NCI-H774 (cell line): ENCODE measurements around the gene PTCD2.
"Not testable (repeated sequence)": the region's sequence is repeated elsewhere in the genome, so short reads cannot be mapped to it uniquely, and the experiment has no call there.

Source experiments
- DNase-seq: peaks from one replicate; lab custom pipeline; 2025; lab: John Stamatoyannopoulos, UW

The PTCD2 gene

GRCh38 chr5:72380492-72381274 lies 60.5 kb downstream of the PTCD2 start:
- DNase-seq, result no peak

DNA sequence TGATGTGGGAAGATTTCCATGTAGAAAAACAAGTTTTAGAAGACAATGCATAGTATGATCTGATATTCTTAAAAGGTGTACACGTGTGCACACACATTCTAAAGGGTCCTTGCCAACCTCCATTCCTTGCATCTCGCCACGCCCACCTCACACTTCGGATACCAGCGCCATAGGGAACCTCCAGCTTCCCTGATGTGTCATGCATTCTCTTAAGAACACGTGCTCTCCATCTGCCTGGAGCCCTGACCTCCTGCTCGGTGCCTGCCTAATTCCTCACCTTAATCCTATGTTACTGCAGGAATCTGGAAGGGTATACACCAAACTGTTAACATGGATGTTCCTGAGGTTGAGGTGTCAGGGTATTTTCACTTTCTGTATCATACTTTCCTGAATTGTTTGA lies 63.1 kb downstream of the PTCD2 start:
- DNase-seq, result no peak

DNA sequence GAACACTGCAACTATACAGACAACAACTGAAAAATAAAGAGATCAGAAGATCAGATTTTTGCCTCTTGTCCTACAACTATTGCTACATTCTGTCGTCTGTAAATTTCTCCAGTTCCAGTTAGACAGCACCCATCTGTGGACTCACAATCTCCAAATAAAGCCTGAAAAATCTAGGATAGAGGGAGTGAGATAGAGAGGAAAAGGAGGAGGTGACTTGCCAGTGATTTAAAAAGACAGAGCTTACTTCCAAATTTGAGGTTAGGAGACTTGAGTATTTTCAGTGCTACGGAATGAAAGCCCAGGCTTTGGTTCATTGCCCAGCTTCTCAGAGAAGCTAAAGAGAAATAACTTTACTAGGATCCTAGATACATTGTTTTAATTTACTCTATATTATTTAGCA lies 63.6 kb downstream of the PTCD2 start:
- no peak for DNase-seq

DNA sequence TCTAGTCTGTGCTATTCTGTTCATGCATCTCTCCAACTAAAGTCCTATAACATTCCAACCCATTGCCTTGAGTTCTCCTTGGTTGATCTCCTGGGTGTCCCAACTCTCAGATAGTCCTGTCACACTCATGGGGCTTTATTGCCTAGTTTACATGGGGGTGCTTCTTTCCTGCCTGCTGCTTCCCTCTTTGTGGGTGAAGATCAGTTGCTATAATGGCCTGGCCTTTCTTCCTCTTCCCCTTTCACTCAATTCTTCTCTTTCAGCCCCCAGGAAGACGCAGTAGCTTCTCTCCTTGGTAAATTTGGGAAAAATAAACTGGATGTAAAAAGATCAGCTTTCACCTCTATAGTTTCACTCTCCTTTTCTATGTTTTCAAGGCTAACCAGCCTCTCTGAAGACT lies 66.5 kb downstream of the PTCD2 start:
- DNase-seq, result no peak

GRCh38 chr5:72387985-72388384 lies 67.8 kb downstream of the PTCD2 start:
- no peak for DNase-seq

DNA sequence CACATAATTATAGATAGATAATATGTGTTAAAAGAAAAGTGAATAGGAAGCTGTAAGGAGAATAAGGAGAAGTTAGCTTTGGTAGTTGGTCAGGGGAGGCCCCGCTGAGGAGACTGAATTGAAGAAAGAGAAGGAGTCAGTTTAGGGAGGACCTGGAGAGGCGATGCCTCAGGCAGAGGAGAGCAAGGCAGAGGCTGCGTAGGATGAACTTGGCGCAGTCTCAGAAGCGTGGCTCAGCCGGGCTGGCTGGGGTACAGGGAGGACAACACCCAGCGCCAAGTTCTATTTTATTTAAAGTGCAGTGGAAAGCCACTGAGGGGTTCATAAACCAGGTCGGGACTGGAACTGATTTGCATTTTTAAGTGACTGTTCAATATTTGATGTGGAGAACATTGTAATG lies 68.5 kb downstream of the PTCD2 start:
- no peak for DNase-seq

DNA sequence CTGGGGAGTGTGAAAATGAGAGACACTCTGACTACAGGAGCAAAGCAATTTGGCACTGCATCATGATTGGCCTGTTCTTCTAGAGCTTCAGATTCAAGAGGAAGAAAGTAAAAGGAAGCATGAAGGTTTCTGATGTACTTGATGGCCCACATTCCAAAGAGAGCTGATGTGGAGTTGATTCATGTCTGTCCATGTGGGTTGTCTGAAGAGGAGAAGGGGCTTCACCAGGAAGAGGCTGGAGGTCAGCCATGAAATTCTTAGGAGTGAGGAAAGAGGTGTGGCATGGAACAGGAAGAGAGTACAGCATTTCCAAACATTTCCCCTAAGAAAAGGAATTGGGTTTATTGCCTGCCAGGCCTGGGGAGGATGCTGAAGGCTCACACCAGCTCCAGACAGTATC lies 70.7 kb downstream of the PTCD2 start:
- DNase-seq, result no peak

DNA sequence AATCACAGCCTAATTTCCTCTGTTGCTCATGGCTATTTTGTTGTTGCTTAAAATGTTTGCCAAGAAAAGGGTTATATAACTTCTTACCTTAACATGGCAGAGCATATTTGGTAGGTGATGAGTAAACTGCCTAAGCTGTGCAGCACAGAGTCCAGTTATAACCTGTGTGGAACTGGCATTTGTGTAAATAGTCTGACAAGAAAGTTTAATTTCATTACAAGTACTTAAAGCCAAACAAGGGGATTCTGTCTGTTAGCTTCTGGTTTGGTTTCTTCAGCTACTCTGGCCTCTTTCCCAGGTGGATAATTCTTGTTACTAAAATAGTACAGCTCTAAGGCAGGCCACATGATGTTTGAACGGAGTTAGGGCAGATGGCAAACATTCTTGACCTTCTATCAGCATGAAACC lies 72.2 kb downstream of the PTCD2 start:
- DNase-seq, result no peak

GRCh38 chr5:72393052-72393451 lies 72.9 kb downstream of the PTCD2 start:
- no peak for DNase-seq

- no peak for DNase-seq
Measured at GRCh38 chr5:72394688-72395087, 74.5 kb downstream of the PTCD2 start.

DNA sequence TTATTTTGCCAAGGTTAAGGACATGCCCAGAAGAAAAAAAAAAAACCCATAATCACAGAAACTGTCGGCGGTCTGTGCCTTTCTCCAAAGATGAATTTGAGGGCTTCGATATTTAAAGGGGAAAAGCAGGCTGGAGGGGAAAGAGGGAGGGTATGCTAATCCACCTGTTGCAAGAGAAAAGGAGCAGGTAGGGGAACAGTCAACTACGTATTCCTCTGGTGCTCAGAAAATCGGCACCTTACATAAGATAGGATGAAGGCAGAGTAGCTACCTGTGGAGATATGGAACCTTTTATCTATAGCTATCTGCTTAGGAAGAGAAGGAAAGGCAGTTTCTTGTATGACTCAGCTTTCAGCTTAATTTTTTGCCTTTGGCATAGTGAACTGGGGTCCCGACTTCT lies 77.7 kb downstream of the PTCD2 start:
- no peak for DNase-seq

GRCh38 chr5:72400950-72401349 lies 80.8 kb downstream of the PTCD2 start:
- DNase-seq, result no peak

DNA sequence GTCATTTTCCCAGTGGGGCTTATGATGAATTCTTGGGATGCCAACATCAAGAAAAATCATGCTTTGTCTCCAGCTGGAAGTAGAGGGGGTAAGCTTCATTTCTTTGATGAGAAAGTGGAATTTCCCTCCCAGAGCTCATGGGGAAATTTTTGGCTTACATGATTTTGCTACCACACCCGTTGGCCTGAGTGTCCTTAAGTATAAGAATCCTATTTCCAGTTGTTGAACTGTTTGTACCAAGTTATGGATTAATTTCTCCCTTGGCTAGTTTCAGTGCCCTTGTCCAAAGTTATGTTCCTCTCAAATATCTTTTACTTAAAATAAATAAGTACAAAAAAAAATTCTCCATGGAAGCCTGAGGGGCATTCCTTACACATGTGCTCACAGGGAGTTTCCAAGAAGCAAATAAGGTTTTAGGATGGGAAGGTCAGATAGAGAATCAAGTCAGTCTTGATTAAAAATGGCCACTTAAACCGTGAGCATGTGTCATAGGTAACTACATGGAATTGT lies 82.3 kb downstream of the PTCD2 start:
- DNase-seq, result no peak

DNA sequence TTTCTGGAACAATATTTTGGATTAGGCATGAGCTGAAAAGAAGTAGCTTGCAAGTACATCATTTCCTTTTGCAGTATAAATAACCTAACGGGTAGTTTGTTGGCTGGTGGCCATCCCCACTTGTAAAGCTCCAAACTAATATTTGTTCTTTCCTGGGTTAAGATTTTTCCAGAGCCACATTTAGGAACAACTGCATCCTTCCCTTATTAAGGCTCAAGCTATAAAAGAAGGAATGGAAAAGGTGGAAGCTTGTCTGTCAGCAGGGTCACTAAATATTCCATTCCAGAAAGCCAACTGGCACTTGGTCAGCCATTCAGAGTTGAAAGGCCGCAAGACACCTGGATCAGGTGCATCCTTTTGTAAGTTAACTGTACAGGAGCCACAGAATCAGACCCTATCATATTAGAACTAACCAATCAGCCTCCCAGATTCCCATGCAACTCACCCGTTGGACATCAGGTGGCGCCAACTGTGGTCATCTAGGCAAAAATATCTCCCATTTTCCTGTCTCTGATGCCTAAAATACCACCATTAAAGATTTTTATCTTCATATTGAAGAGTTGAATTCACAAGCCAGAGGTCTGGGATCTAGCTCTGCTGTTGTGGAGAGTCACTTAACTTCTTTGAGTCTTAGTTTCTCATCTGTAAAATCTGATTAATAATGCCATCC lies 82.9 kb downstream of the PTCD2 start:
- DNase-seq, result no peak

GRCh38 chr5:72404771-72405170 lies 84.6 kb downstream of the PTCD2 start:
- not testable (repeated sequence) for DNase-seq

DNA sequence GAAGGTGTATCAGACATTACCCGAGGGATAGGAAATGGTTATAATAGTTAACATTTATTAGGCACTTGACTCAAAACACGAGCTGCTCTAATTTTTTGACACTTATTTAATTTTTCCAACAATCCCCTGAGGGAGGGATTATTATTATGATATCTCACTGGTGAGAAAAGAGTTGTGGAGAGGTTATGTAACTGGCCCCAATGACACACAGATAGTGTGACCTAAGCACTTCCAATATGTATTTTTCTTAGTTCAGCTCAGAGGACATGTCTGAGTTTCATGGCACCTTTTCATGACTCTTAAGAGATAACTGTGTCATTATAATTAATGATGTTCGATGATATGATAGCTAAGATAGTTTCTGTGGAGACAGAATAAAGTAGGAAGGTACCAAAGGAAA lies 86.9 kb downstream of the PTCD2 start:
- DNase-seq, result no peak

GRCh38 chr5:72407541-72407940 lies 87.4 kb downstream of the PTCD2 start:
- no peak for DNase-seq

DNA sequence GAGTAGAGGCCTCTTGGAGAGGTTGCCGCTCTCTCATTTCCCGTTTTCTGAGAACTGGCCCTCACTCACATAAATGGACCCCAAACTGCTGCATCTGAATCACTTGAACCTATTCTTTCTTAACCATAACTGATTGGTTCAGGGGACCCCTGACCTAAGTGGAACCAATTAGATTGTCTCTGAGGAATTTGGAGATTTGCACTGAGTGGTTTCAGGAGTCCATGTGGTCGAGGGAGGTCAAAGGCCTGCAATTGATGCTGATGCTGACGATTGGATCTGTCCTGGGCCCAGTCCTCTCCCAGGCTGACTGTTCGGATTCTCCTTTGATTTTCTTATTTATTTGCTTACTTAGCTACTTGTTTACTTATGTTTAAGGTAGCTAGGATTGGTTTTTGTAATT lies 88.0 kb downstream of the PTCD2 start:
- no peak for DNase-seq

DNA sequence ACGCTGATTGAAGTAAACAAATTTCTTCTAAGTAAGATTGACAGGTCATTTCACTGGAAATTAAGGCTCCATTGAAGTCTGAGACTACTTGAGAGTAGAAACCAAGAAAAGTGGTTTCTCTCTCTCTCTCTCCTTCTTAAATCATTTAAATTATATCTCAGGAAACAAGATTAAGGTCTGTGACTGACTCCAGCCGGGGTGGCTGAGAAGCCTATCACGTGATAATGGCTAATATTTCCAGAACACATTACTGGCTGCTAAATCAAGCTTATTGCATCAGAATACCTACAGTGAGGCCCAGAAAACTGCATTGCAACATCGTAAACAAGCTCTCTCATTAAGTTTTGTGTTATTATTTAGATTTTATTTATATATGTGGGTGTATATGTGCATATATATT lies 88.4 kb downstream of the PTCD2 start:
- no peak for DNase-seq

DNA sequence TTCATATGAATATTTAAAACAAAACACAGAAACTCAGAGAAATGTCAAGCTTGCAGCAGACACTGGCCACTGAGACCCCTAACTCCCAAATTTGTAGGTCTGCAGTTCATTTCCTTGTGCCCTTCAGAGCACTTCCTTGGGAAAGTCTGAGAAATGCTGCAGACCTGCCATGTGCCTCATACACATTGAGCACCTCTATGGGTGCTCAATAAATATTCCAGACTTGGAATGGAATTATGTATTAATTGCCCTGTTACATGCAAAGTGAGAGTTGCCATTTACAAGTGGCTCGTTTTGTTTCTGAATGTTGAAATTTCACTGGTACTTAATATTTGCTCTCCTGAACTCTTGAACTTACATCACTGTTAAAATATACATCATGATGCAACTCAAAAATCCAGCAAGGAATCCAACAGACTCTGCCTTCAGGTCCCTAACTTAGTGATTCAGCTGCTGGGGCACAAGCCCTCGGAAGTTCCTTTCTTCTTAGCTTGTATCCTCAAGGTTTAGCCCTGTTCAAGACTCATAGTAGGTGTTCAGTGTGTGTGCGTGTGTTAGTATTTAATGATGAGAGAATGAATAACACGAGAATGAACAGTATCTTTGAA lies 90.6 kb downstream of the PTCD2 start:
- DNase-seq, result no peak

DNA sequence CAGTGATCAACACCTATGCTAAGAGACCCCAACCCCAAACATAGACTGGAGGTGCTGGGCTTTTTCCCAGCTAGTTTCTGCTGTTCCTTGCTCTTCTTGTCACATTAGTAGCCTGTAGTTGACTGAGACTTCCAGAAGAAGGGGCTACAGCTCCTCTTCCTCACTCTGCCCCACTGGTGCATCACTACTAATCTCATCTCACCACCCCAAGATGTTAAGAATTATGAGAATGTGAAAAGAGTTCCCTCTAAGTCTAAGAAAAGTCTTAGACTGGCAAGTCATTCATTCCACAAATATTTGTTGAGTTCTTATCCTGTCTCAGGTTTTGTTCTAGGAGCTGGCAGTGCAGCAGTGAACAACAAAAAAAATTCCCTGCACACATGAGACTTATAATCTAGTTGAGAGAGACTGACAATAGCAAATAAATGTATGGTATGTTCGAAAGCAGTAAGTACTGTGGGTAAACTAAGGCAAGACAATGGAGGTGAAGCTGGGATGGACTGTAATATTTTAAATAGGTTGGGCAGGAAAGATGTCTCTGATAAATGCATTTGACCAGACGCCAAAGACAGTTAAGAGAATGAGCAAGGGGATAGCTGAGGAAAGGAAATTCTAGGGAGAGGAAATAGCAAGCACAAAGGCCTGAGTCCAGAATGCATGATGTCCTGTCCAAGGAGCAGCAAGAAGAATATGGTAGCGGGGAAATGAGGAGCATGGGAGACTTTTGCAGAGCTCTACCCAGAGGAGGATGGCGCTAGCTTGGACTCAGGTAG lies 92.3 kb downstream of the PTCD2 start:
- no peak for DNase-seq

- no peak for DNase-seq
Measured at GRCh38 chr5:72415616-72416325, 95.6 kb downstream of the PTCD2 start.
